CD4-positive, alpha-beta T cell (primary cell): ENCODE results near the gene TBRG4. TPM values are rescaled to one million over a fixed set of nuclear protein-coding genes. Genes with fewer than 3 reads are reported as not detected.

ENCODE experiments used
- ATAC-seq: fragments of 200-7000 bp; cut with Tn5 transposase; one replicate; pipeline ENCODE4 v1.10.0; 2022; ENCODE audit warnings: mild to moderate bottlenecking; ENCODE audit not compliant: poor library complexity
- CTCF ChIA-PET: fragments of 350-600 bp; sonication (Branson Sonifier 250); formaldehyde crosslinking; loops from one replicate; lab custom pipeline; 2021; ENCODE audit warnings: antibody characterized with exemption, inconsistent platforms; lab: Charles Lee
- POLR2A ChIA-PET: fragments of 350-600 bp; sonication (Branson Sonifier 250); formaldehyde crosslinking; loops from one replicate; lab custom pipeline; 2021; ENCODE audit warnings: antibody characterized with exemption, inconsistent platforms; lab: Charles Lee
- DNase-seq, 14 experiments: peaks; one replicate each; pipeline ENCODE4 v3.0.0-alpha.2; 2013 to 2020; ENCODE audit warnings: mixed read lengths in 2 of 14
- H3K27ac ChIP-seq, 2 donors: one replicate each; pipeline versions ENCODE4 v1.5.1 to v1.7.0; 2013; ENCODE audit warnings: low read length in 2 of 2, low read depth in 1 of 2, mild to moderate bottlenecking in 1 of 2
- H3K27me3 ChIP-seq, 2 experiments: 1 replicate in 1 of 2; 2 replicates in 1 of 2; pipeline versions ENCODE4 v1.6.1 to v1.7.0; 2013; ENCODE audit warnings: low read length in 2 of 2, control low read depth in 1 of 2, mild to moderate bottlenecking in 1 of 2, moderate library complexity in 1 of 2; ENCODE audit not compliant: insufficient read depth in 2 of 2, control insufficient read depth in 1 of 2
- H3K36me3 ChIP-seq: one replicate; pipeline ENCODE4 v1.6.1; 2013; ENCODE audit warnings: low read length, control low read depth; ENCODE audit not compliant: insufficient read depth
- H3K4me1 ChIP-seq: one replicate; pipeline ENCODE4 v1.6.1; 2013; ENCODE audit warnings: low read length, control low read depth; ENCODE audit not compliant: insufficient read depth
- H3K4me3 ChIP-seq: one replicate; pipeline ENCODE4 v1.5.1; 2013; ENCODE audit warnings: mild to moderate bottlenecking, low read length, moderate library complexity
- H3K9me3 ChIP-seq, 2 experiments: 1 replicate in 1 of 2; 2 replicates in 1 of 2; pipeline versions ENCODE4 v1.6.1 to v1.7.0; 2013; ENCODE audit warnings: low read length in 2 of 2, mild to moderate bottlenecking in 2 of 2, control low read depth in 1 of 2, moderate library complexity in 1 of 2; ENCODE audit not compliant: control insufficient read depth in 1 of 2, insufficient read depth in 1 of 2
- H3K27ac Mint-ChIP-seq: one replicate; pipeline ENCODE4 v1.8.0; 2020; ENCODE audit warnings: mixed read lengths
- H3K27me3 Mint-ChIP-seq: one replicate; pipeline ENCODE4 v1.8.0; 2021; ENCODE audit warnings: mixed read lengths
- H3K36me3 Mint-ChIP-seq: one replicate; pipeline ENCODE4 v1.8.0; 2021; ENCODE audit warnings: low read depth, mixed read lengths
- H3K4me1 Mint-ChIP-seq: one replicate; pipeline ENCODE4 v1.8.0; 2021; ENCODE audit warnings: low read depth, mixed read lengths
- H3K4me3 Mint-ChIP-seq: one replicate; pipeline ENCODE4 v1.8.0; 2020; ENCODE audit warnings: mild to moderate bottlenecking, mixed read lengths
- H3K9me3 Mint-ChIP-seq: one replicate; pipeline ENCODE4 v1.8.0; 2020; ENCODE audit warnings: mixed read lengths
- CTCF ChIP-seq: fragments of 200-600 bp; IDR thresholded peaks from one replicate; pipeline ENCODE4 v1.8.0; 2022; ENCODE audit warnings: antibody characterized with exemption, mild to moderate bottlenecking
- intact Hi-C, 2 experiments: fragments of 100-400 bp; cut with DNase I in 1 of 2; cut with micrococcal nuclease in 1 of 2; formaldehyde crosslinking; loops; one replicate each; pipeline versions ENCODE4 v1.15.1 to v1.9.0; 2023 to 2025; cut with DNase I, micrococcal nuclease
- total RNA-seq, 174 experiments: library from RNA in 2 of 174; stranded (reverse) in 2 of 174; gene quantifications; one replicate each; pipeline ENCODE4 v1.2.3 and lab custom pipeline; 2021 to 2026

TBRG4 gene
- total RNA-seq, 2 experiments from 2014 or later, result 104 to 105 TPM

- CTCF ChIA-PET, result interaction anchor here (1.6 kb wide), 1 partner anchor 77 kb away, joined by 4 read pairs; no protein-coding TSS in a partner anchor
- no peak for ATAC-seq
- H3K27ac ChIP-seq, result no peak overlapping the region
- POLR2A ChIA-PET, result interaction anchor here (1.7 kb wide), 1 partner anchor 16 kb away, joined by 4 read pairs; no protein-coding TSS in a partner anchor
- peaks cover 28% of the 10 kb centered on the region for H3K4me1 ChIP-seq
- intact Hi-C loops, result no loop called here
- Mint-ChIP-seq H3K27ac (peak overlapping the region; percentile 70), H3K4me3 (no peak overlapping the region), H3K27me3 (no peaks in the 10 kb centered on the region), H3K9me3 (no peaks in the 10 kb centered on the region), H3K36me3 (peaks cover 94% of the 10 kb centered on the region), H3K4me1 (peaks cover 72% of the 10 kb centered on the region)
- no peak for DNase-seq
- no peak overlapping the region for H3K4me3 ChIP-seq
- H3K9me3 ChIP-seq, result no peaks in the 10 kb centered on the region
- peaks cover 82% of the 10 kb centered on the region for H3K36me3 ChIP-seq
- TF ChIP-seq CTCF, result no peak
- no peaks in the 10 kb centered on the region for H3K27me3 ChIP-seq
These were observed 61.3 kb downstream of the TBRG4 start for GRCh38 chr7:45050198-45050597.

Other genes with a start within 250 kb of the TBRG4 start
- 10 to 100 TPM; 17.0 to 17.4 TPM for gene PURB, start 226.2 kb downstream of the TBRG4 start, total RNA-seq
- gene MYO1G, start 132.7 kb downstream of the TBRG4 start, total RNA-seq, result 100 to 1,000 TPM; 155 to 157 TPM
- gene CCM2, start 111.5 kb downstream of the TBRG4 start, total RNA-seq, result 10 to 100 TPM; 48.8 to 52.8 TPM
- gene NACAD, start 22.7 kb downstream of the TBRG4 start, total RNA-seq, result under 1 TPM; 0.08 to 0.14 TPM
- not detected for gene RAMP3, start 46.1 kb upstream of the TBRG4 start, total RNA-seq